ENCODE data around the gene SLC6A13.

DNA sequence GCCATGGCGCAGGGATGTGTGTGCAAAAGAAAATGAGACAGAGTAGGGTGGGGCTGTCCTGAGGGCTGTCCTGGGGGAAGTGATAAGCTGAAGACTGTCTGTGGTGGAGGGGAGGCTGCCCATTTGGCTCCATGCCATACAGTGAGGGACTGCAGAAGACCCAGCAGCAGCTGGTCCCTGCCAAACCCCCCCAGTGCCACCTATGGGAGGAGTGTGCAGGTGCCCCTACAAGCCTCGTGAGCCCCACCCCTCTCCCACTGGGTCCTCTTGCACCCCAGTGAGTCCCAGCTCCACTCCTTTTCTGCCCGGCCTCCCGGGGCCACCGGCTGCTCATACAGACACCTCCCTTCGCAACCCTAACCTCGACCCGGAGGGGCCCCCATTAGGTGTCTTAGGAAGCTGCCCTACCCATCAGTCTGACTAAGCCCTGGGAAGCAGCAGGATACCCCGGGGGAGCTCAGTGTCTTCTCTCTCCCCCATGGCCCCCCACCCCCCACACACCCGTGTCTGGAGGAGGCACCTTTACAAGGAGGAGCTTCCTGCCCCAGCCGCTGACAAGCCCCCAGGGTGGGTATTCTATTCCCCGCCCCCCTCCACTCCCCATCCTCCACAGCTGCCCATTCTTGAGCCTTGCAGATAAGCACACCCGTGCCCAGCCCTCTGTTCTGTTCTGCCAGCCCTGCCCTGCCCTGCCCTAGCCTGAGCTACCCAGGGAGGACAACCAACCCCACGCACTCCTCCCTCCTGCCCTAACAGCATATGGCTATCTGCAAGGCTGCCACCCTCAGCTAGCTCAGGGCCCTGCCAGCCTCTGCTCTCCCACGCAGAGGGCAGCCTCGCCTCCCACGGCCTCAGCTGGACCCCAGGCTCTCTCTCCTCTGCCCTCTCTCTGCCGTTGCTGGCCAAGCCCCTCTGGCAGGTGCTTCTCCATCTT, 90.6 kb downstream of the SLC6A13 start:
- TF ChIP-seq, protein P1, sequence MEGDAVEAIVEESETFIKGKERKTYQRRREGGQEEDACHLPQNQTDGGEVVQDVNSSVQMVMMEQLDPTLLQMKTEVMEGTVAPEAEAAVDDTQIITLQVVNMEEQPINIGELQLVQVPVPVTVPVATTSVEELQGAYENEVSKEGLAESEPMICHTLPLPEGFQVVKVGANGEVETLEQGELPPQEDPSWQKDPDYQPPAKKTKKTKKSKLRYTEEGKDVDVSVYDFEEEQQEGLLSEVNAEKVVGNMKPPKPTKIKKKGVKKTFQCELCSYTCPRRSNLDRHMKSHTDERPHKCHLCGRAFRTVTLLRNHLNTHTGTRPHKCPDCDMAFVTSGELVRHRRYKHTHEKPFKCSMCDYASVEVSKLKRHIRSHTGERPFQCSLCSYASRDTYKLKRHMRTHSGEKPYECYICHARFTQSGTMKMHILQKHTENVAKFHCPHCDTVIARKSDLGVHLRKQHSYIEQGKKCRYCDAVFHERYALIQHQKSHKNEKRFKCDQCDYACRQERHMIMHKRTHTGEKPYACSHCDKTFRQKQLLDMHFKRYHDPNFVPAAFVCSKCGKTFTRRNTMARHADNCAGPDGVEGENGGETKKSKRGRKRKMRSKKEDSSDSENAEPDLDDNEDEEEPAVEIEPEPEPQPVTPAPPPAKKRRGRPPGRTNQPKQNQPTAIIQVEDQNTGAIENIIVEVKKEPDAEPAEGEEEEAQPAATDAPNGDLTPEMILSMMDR (IDR thresholded peaks at IDR 0.05), result no peak
- TF ChIP-seq POLR2A (IDR thresholded peaks at IDR 0.05), result no peak
